GM19351 (cell line): ENCODE data around the gene EOGT.

Source experiments
- ATAC-seq: cut with Tn5 transposase; IDR thresholded peaks from one replicate; pipeline ENCODE4 v1.9.1; 2021; ENCODE audit warnings: mild to moderate bottlenecking, moderate library complexity; ENCODE audit not compliant: unreplicated experiment

Gene EOGT

DNA sequence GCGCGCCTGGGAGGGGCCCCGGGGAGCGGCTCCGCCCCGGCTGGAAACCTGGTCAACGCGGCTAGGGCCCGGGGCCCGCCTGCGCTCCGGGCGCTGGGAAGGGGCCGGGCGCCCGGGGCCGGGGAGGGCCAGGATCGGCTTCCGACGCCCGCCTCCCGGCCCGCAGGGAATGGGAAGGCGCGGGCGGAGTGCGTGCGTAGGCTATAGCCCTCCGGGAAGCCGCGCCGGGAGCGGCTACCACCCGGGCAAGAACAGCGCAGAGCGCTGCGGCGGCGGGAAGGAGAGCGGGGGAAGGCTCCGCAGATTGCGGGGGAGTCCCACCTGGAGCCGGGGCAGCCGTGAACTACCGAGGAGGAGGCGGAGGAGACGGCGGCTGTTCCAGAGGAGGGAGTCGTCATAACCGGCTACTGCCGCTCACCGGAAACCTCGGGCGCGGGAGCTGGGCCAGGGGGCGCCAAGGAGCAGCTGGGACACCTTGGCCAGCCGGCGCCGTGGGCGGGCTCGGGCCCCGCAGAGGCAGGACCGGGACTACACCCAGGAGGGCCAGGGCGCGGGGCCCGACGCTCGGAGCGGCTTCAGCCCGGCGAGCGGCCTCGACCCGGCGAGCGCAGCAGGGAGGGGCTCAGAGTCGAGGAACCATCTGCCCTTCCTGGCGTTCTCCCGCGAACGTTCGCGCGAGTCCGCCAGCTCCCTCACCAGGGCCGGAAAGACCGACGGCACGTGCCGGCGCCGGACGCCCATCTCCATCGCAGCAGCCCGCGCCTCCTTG lies at the start of gene EOGT:
TSS of gene EOGT (minus strand) at position 432 of the 769 bp plus-strand sequence. CDS start 3,838 bp downstream, outside the sequence.
- ATAC-seq: peak; percentile 77

- ATAC-seq: no peak
These were observed 46.2 kb upstream of the EOGT start for GRCh38 chr3:69059688-69060087.

DNA sequence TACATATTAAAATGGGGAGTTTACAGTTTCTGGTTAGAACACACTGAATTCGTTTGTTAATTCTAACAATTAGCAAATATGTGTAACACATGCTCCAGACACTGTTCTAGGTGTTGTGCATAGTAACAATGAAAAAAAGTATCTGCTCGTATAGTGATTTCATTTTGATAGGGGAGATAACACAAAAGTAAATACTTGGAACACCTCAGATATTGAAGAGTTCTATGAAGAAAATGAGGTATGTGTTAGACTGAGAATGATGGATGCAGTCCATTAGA lies 45.4 kb upstream of the EOGT start:
- no peak for ATAC-seq

DNA sequence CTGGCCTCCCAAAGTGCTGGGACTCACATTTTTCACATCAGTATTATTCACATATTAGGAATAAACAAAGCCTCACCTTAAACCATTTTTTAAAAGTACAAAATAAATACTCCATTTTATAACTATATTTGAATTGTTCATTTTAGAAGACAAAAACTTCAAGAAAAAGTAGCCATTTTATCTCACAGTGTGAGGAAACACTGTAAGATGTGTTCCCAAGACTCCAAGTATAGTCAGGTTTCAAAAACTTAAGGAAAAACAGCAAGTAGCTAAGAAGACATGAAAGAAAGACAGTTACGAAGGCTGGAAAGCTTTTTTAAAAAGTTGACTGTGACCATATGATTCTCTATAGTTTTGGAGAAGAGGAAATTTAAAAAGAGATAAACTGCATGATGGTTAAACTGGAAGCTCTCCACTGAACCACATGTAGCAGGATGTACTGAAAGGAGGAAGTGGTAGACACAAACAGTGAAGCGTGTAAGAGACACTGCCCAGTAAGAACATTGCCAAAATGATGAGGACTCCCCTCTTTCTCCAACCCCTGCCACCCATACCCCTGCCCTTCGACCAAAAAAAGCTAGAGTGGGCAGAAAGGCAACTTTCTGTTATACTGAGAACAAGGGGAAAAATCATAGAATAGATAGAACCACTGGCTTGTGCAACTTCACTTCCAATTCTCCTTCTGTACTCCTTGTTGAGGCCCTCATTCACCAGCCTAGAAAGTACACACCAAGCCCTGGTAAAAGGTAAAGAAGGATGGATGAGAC lies 44.9 kb upstream of the EOGT start:
- peak; percentile 100 for ATAC-seq

GRCh38 chr3:69052472-69052898 lies 39.0 kb upstream of the EOGT start:
- peak; percentile 3 for ATAC-seq

GRCh38 chr3:69051756-69052471 lies 38.4 kb upstream of the EOGT start, which contains the start of gene TMF1:
TMF1 (minus strand) TSS chr3:69052333; CDS start chr3:69052086, 247 bp downstream.
- peak; percentile 94 for ATAC-seq

- no peak for ATAC-seq
These were observed 35.5 kb upstream of the EOGT start for GRCh38 chr3:69048990-69049389.

DNA sequence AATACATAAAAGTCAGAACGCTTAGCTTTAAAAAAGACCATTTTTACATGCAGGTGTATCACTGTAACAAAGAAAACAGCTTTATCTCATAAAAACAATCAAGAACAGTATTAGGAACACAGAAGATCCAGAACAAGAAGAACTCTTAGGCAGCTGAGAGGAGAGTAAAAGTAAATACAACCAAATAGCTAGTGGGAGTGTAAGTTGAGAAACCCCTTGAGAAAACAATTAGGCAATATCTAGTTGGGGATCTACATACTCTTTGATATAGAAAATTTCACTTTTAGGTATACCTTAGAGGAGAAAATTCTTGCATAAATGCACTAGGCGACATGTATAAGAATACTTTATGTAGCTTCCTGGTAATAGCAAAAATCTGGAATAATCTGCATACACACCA lies 31.1 kb upstream of the EOGT start:
- no peak for ATAC-seq

DNA sequence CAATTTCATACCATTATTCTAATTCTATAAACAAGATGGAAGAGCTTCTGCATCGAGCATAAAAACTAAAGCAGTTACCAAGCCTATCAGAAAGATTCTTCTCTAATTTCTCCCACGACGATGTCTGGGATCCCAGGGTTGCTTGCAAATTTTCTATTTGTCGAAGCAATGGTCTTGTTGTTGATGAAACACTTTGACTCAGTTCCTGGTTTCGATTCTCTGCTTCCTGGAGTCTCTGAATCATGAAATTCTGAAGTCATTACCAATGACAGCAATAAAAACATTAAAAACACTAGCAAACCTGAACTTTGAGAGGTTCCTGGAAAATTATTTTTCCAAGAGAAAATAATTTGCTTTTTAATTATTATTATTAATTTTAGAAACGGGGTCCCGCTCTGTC lies 20.0 kb upstream of the EOGT start:
- no peak for ATAC-seq

DNA sequence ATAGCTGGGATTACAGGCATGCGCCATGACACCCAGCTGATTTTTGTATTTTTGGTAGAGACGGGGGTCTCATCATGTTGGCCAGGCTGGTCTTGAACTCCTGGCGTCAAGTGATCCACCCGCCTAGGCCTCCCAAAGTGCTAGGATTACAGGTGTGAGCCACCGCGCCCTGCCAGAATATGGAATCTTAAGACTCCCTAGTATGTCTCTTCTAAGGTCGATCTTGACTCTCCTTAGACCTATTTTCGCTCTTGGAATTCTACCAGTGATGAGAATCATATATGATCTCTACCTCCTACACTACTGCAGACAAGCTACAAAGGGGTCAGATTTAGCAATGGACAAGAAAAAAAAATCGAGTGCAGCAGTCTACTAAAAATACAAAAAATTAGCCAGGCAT lies 19.3 kb upstream of the EOGT start:
- ATAC-seq: no peak

DNA sequence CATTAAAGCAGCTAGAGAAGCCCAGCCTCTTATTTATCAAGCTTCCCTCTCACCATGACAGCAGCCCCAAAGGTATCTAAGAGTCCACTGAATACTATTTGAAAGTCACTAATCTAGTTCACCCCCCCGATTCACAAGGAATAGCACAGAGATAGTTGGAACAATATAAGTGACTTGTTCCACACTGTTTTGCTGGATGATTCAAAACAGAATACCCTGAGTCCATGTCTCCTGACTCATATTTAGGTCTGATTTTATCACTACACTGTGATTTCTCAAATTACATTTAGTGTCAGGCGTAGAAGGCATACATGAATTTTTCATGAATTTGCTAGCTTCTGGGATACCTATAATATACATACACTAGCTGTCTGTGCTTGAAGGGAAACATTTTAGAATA lies 18.7 kb upstream of the EOGT start:
- no peak for ATAC-seq

- ATAC-seq: no peak
These were observed 18.2 kb upstream of the EOGT start for GRCh38 chr3:69031635-69032034.

DNA sequence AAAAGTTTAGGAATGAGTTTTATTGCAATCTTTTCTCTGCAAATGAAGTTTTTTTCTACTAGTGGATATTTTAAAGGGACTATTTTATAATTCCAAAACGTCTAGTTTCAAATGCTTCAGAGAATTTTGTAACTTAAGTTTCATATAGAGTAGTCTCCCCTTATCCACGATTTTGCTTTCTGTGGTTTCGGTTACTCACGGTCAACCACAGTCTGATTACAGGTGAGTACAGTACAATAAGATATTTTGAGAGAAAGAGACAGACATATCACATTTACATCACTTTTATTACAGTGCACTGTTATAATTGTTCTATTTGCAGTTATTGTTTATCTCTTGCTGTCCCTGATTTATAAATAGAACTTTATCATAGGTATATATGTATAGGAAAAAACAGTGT lies 7.4 kb upstream of the EOGT start:
- ATAC-seq: no peak

- no peak for ATAC-seq
These were observed 6.9 kb upstream of the EOGT start for GRCh38 chr3:69020424-69020823.

DNA sequence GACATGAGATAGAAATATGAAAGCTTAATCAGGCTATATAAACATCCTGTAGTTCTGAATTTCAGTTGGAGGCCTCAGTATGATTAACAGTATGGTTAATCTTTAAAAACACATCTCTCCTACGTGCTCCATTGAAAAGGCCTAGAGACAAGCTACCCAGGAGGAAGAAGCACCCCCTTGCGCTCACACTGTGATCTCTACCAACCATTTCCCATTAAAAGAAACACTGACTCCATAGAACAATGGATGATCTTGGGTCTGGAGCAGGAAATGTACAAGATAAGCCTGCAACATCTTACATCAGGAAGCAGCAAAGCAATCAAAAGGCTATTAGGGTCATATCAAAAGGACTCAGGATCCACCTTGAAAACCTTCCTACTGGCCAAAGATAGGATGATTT lies 3.4 kb upstream of the EOGT start:
- no peak for ATAC-seq

DNA sequence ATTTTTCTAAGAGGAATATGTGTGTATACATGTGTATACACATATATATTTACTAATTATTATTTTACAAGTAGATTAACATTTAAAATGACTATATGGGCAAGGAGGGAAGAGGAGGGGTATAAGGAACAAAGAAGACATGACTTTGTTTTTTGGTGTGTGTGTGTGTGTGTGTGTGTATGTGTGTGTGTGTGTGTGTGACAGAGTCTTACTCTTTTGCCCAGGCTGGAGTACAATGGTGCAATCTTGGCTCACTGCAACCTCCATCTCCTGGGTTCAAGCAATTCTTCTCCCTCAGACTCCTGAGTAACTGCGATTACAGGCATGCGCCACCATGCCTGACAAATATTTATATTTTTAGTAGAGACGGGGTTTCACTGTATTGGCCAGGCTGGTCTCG lies 2.6 kb upstream of the EOGT start:
- ATAC-seq: no peak

DNA sequence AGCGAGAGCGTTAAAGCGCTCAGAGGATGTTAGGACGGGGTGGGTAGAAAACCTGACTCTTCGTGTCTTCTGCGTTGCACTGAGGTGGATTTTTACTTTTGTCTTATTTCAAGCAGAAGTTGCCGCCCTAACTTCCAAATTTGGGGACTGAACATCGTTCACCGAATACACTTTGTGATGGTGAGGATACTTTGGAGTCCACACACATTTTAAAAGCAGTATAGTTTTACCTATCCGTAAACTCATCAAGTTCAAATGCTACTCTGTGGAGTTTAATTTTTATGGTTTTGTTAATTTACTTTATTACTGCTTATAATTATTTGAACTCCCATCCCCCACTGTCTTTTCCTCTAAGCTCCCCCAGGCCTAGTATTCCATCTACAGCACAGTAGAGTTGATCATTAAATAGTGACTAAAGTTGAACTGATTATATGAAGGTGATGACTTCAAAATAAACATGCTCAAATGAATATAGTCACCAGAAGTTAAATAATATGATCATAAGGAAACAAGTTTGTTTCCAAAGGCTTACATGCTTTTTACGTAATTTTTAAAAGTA lies 617 bp upstream of the EOGT start:
- ATAC-seq: no peak

DNA sequence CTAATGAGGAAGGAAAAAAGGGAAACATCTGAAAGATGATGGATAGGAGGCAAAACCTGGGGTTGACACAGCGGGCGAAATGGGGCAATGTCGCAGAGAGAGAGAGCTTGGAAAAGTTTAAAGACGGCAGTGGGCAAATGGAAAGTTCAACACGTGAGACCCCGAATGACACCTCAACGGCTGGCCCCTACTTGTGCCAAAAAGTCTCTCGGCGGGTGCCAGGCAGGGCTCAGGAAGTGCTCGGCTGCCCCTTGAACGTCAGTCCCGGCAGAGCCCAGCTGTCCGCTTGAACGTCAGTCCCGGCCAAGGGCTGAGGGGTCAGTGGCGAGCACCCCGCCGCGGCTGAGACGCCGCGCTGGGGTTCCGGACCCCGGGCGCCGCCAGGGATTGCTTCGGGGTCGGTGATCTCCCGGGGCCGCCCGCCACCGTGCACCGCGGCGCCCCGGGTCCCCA lies 658 bp downstream of the EOGT start:
- ATAC-seq: peak; percentile 43

DNA sequence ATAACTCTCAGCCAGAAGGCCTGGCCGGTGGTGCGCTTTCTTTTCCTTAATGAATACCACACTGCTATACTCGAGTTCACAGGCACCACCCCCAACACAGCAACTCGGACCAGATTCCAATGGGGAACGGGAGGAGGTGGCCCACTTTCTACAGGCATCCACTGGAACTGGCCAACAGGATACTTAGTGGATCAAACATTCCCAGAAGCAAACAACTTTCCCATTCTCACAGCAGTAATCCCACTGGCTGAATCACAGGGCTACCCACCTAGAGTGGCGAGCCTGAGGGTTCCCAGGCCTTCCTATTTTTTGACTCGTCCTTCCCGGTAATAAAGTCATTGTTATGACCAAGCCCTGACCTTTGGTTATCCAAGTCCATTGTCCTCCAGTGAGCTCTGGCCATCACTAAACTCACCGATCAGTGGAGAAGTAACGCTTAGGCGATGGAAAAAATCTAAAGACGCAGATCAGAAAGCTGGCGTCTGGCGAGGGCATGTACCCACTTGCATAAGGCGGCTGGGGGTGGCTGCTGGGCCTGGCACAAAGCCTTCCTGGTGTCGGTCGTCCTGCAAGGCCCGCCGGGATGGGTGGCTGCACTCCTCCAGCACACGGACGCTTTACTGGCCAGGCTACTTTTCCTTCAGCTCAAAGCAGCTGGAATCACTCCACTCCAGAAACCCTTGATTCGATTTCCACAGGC lies 1.2 kb downstream of the EOGT start:
- ATAC-seq: no peak

DNA sequence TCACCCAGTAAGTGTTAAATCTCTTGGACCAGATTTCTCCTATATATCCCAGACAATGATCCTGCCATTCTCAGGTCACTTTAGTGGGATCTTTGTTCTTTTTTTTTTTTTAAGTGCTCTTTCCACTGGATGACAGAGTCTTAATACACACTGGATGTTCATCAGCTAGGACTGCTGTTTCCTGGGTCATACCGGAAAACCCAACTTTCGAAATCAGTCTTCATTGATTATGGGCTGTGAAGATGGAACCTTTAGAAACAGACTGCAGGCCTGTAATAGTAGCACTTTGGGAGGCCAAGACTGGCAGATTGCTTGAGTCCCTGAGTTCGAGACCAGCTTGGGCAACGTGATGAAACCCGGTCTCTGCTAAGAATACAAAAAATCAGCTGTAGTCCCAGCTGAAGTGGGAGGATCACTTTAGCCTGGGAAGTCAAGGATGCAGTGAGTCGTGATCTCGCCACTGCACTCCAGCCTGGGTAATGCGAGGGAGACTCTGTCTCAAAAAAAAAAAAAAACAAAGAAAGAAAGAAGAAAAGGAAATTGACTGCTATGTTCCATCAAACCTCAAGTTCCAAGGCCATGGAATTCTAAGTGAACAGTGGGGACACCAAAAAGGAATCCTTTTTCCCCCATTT lies 2.3 kb downstream of the EOGT start:
- no peak for ATAC-seq
